ENCODE measurements around the gene EDNRB. TPM values are rescaled to one million over a fixed set of nuclear protein-coding genes. Genes with fewer than 3 reads are reported as not detected.

The EDNRB gene
- total RNA-seq, 2 donors from 2014 or later, result 23.1 to 28.7 TPM

DNA sequence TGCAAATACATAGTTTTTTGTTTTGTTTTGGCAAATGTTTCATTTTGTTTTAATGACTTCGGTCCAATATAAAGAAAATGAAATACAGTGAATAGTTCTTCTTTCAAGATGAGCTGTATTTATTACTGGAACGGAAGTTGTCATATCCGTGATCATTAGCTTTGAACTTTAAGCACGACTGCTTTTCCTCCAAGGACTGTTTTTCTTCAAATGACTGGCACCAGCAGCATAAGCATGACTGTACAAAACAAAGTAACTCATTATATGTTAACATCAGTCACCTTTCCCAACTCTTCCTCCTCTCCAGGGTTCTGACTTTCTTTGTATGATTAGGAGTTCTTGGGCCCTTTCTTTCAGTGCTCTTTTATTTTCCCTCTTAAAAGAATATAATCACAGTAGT is 20.5 kb downstream of the EDNRB start:
- ATAC-seq, result peak; percentile 55
- Histone ChIP-seq H3K4me3 (no peak overlapping the region), H3K9me3 (no peaks in the 10 kb centered on the region), H3K36me3 (replicated peaks in 1 of 2; ENCODE audit: insufficient read depth in 1 of 2, low read depth in 2 of 2) (no peaks in the 10 kb centered on the region), H3K4me1 (no peaks in the 10 kb centered on the region), H3K27ac (peak overlapping the region in 1 of 4 donors; percentile 44), H3K27me3 (no peaks in the 10 kb centered on the region)
- 36 to 47% methylated on average over 4 of the region's 4 CpGs for WGBS, 2 donors
- no peak for DNase-seq
- intact Hi-C loops (cut with DNase I), result no loop called here
- TF ChIP-seq, protein P1, sequence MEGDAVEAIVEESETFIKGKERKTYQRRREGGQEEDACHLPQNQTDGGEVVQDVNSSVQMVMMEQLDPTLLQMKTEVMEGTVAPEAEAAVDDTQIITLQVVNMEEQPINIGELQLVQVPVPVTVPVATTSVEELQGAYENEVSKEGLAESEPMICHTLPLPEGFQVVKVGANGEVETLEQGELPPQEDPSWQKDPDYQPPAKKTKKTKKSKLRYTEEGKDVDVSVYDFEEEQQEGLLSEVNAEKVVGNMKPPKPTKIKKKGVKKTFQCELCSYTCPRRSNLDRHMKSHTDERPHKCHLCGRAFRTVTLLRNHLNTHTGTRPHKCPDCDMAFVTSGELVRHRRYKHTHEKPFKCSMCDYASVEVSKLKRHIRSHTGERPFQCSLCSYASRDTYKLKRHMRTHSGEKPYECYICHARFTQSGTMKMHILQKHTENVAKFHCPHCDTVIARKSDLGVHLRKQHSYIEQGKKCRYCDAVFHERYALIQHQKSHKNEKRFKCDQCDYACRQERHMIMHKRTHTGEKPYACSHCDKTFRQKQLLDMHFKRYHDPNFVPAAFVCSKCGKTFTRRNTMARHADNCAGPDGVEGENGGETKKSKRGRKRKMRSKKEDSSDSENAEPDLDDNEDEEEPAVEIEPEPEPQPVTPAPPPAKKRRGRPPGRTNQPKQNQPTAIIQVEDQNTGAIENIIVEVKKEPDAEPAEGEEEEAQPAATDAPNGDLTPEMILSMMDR (IDR thresholded peaks at IDR 0.05), result no peak
- TF ChIP-seq POLR2A (IDR thresholded peaks at IDR 0.05), result no peak

DNA sequence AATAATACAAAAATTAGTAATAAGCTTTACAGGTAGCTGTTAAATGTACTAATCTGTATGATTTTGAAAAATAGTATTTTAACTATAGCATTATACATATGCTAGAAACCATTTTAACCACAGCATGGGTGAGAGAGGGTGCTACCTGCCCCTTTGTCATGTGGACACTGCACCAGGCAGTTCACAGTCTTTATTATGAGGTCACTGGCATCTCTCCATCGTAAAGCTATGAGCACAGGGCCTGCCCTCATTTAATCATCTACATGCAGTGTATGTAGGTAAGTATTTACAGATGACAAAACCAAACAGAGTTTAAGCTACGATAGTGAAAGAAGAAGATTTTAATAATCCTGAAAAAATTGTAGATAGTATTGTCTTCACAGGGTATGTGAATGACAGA is 21.7 kb downstream of the EDNRB start:
- TF ChIP-seq POLR2A (IDR thresholded peaks at IDR 0.05), result no peak
- TF ChIP-seq, protein P1 (IDR thresholded peaks at IDR 0.05), result no peak
- H3K4me3 ChIP-seq, result no peak overlapping the region
- intact Hi-C loops (cut with DNase I), result no loop called here

DNA sequence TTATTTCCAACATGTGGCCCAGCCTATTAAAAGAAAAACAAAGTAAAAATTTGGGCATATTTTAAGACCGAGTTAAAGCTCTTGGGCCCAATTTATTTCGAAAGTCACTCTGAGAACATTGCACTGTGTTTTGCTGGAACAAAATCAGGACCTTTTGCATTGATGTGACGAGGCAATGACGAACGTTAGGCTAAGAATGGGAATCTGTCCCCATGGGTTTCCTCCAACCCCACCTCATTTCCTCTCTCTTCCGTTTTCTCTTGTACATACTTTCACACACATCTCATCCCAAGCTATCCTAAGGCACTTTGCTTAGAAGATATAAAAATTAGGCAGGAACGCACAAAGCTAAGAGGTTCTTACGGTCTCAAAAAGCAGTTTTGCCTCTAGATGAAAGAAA is 22.1 kb downstream of the EDNRB start:
- ATAC-seq, result peak; percentile 63
- H3K4me1 ChIP-seq, result no peaks in the 10 kb centered on the region
- H3K9me3 ChIP-seq, result no peaks in the 10 kb centered on the region
- WGBS, 2 donors, result 66% methylated on average over 8 of the region's 8 CpGs
- no peak for TF ChIP-seq POLR2A (IDR thresholded peaks at IDR 0.05)
- TF ChIP-seq, protein P1 (IDR thresholded peaks at IDR 0.05), result no peak
- H3K27me3 ChIP-seq, result no peaks in the 10 kb centered on the region
- H3K27ac ChIP-seq, result peak overlapping the region in 1 of 4 donors; percentile 44
- DNase-seq, result peak in 3 of 4 donors; percentile 14 to 33 (median 21)
- no peak overlapping the region for H3K4me3 ChIP-seq
- intact Hi-C loops (cut with DNase I), result no loop called here
- H3K36me3 ChIP-seq (replicated peaks in 1 of 2; ENCODE audit: insufficient read depth in 1 of 2, low read depth in 2 of 2), result no peaks in the 10 kb centered on the region

More for the DNA sequence above, 21.7 kb downstream of the EDNRB start:
- no peak for DNase-seq
- no peak for ATAC-seq
- H3K27me3 ChIP-seq, result no peaks in the 10 kb centered on the region
- H3K4me1 ChIP-seq, result no peaks in the 10 kb centered on the region
- no peaks in the 10 kb centered on the region for H3K9me3 ChIP-seq
- H3K27ac ChIP-seq, result peak overlapping the region in 2 of 4 donors; percentile 5 to 44
- no peaks in the 10 kb centered on the region for H3K36me3 ChIP-seq (replicated peaks in 1 of 2; ENCODE audit: insufficient read depth in 1 of 2, low read depth in 2 of 2)
- WGBS, 2 donors, result 33 to 46% methylated on average over 2 of the region's 2 CpGs

DNA sequence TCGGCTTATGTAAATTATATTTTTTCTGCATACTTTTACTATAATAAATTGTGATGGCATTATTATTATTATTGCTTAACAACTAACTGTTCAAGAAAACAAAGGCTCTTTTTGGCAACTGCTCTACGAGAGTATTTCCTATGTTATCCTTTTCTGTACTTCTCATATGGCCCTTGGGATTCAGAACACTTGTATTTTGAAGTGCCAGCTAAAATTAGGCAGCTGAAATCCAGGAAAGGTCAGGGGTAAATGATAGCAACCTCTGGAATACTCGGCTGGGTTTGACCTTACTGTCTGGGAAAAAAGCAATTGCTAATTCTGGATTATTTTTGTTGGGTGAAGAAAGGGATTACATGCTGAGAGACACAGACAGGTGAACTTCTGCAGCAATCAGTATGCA is 23.9 kb downstream of the EDNRB start:
- Histone ChIP-seq H3K27ac (no peak overlapping the region), H3K4me1 (no peaks in the 10 kb centered on the region), H3K36me3 (replicated peaks in 1 of 2; ENCODE audit: insufficient read depth in 1 of 2, low read depth in 2 of 2) (no peaks in the 10 kb centered on the region), H3K4me3 (no peak overlapping the region), H3K9me3 (no peaks in the 10 kb centered on the region), H3K27me3 (no peaks in the 10 kb centered on the region)
- intact Hi-C loops (cut with DNase I), result no loop called here
- DNase-seq, result no peak
- TF ChIP-seq POLR2A (IDR thresholded peaks at IDR 0.05), result no peak
- TF ChIP-seq, protein P1 (IDR thresholded peaks at IDR 0.05), result no peak
- ATAC-seq, result no peak
- 53 to 63% methylated on average over 3 of the region's 3 CpGs for WGBS, 2 donors

DNA sequence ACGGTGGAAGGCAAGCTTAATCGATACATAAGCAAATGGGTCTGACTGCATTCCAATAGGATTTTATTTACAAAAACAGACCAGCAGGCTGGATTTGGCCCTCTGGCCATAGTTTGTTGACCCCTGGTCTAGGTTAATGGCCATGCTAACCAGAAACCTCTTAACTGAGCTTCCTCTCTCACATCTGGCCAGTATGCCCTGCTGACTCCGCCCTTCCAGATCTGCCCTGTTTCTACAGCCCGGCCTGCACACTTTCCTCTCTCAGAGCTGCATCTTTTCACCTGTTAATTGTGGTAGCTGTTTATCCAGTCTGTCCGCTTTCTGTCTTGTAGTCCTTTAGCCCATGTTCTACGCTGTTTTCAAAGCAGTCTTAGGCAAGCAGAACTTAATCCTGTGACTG is 25.6 kb downstream of the EDNRB start:
- no peaks in the 10 kb centered on the region for H3K27me3 ChIP-seq
- intact Hi-C loops (cut with DNase I), result no loop called here
- no peaks in the 10 kb centered on the region for H3K9me3 ChIP-seq
- no peak for ATAC-seq
- H3K4me3 ChIP-seq, result no peak overlapping the region
- DNase-seq, result no peak
- 71 to 83% methylated on average over 6 of the region's 6 CpGs for WGBS, 2 donors
- TF ChIP-seq, protein P1 (IDR thresholded peaks at IDR 0.05), result no peak
- no peak for TF ChIP-seq POLR2A (IDR thresholded peaks at IDR 0.05)
- H3K36me3 ChIP-seq (replicated peaks in 1 of 2; ENCODE audit: insufficient read depth in 1 of 2, low read depth in 2 of 2), result no peaks in the 10 kb centered on the region
- no peak overlapping the region for H3K27ac ChIP-seq
- H3K4me1 ChIP-seq, result no peaks in the 10 kb centered on the region
